GM21619 (cell line): ENCODE measurements around the gene TNS3.
A peak's percentile ranks its signal among the peaks of the same experiment; 100 is the strongest.

Experiments used
- ATAC-seq: cut with Tn5 transposase; IDR thresholded peaks from one replicate; pipeline ENCODE4 v1.9.1; 2021; ENCODE audit not compliant: unreplicated experiment

The TNS3 gene

DNA sequence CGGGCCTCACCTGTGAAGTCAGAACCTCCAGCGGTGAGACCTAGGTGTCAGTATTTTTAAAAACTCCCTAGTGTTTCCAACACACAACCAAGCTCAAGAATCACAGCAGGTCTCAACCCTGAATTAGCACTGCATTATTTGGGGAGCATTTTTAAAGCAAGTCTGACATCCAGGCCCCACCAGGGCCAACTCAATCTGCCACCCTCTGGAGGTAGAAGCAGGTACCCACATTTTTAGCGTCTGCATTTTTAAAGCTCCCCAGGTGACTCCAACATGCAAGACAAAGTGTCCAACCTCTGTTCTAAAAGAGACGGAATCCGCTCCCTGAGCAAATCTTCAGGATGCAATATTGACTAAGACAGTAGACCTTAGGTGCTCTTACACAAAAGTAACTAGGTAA, 225.7 kb downstream of the TNS3 start:
- ATAC-seq: no peak

DNA sequence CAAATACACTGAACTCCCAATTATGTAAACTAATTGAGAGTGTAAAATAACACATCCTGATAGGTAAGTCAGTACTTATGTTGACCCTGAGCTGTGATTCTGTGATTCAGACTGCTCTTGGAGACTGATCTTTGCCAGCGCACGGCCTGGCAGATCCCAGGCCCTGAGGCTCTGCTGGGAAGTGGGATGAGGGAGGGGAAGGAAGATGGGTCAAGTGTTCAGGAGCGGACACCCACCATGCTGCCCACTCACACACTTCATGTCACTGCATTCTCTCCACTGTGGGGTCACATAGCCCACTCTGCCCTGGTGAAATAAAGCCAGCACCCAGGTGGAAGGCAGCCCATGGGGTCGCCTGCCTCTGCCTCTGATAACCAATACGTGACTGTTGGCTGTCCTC, 226.2 kb downstream of the TNS3 start:
- no peak for ATAC-seq

DNA sequence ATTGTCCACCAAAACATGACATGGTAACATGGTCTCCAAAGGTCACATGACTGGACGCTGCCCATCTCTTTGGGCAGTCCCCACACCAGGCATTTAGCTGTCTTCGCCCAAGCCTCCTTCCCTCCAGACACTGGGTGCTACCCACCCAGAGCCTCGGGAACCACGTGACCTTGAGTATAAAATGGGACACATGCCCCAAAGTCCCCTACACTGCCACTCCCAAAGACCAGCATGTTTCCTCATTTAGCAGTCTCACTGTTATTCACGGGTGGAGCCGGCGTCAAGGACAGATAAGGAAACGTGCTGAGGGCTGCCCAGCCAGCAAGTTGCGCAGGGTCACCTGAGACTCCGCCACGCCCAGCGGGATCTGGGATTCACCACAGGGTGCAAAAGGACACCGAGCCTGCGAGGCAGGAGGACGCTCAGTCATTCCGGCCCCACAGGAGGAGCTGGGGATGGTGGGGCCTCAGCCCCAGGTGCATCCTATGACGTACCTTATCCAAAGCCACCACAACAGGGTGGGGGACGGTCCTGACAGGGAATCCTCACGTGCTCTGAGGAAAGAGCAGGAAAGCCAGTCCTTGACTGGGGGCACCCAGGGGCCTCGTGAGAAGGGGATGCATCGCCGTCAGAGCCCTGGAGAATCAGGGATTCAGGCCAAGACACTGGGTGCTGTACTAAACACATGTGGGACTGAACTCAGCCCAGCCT, 226.9 kb downstream of the TNS3 start:
- no peak for ATAC-seq

DNA sequence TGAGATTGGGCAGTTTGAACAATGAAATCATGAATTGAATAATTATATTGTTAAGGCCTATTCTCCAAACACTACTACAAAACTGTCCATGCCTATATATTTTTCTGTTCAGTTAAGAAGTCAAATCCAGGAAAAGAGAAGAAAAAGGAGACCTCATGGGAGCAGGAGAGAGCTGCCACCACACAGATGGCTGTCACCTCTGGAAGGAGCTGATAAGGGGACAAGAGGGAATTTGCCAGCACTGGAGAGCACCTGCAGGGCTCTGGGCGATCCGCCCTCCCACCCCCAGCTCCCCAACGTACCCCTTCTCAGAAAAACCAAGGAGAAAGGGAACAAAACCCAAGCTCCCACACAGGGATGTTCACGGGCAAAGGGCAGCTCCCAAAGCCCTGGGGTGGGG, 227.8 kb downstream of the TNS3 start:
- ATAC-seq: no peak

DNA sequence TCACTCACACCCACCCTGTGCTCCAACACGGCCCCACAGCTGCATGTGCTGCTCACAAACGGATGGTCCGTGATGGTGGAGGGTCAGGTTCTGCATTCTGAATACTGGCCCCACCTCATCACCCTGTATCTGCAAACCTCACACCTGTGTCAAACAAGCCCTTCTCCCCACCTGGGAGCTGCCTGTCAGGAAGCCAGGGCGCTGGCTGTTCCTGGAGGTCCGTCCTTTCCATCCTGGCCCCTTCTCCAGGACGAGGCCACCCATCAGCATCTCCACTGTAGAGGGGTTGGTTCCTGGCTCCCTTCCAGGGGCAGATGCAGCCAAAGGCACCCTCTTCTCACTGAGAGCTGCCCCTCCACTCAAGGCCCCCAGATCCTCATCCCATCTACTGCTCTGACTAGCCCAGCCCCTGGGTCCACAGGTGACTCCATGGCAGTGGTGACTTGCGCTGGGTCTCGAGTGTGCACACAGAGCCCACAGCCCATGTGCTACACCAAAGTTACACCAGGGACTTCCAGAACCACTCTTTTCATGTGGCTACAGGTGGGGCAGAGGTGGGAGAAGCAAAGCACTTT, 229.4 kb downstream of the TNS3 start:
- no peak for ATAC-seq

DNA sequence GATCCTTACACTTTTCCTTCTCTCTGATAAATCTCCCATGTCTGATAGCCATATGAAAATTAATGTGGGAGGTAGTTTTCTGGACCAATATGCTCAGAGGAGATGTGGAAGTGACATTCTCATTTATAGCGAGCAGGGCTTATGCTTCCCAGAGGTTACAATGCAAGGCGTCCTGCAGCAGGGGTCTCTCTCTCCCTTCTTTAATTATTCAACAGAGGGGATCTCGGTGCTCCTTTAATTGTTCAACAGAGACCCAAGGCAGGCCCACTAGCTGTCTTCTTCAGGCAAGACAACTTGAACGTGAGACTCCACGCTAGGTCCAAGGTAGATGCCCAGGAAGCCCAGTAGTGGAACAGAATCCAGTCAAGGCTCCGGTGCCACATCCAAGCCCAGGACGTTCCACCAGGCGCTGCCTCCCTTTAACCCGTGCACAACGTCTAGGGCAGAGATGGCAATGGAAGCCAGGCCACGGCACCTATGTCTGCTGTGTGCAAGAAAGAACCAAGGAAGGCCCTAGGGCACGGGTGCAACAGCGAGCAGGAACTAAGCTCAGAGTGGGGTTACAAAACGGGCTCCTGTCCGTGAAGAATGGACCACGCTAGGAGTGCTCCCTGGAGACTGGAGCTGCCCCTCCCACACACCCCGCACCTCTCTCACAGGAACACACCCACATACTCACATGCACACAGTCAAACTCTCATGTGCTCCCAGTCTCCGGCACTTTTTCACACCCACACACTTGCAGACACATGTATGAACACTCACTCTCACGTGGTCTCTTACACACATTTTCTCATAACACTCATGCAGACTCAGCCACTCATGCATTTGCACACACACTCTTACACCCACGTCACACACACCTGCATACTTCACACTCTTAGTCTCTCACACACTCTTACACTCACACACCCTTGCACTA, 230.4 kb downstream of the TNS3 start:
- no peak for ATAC-seq

DNA sequence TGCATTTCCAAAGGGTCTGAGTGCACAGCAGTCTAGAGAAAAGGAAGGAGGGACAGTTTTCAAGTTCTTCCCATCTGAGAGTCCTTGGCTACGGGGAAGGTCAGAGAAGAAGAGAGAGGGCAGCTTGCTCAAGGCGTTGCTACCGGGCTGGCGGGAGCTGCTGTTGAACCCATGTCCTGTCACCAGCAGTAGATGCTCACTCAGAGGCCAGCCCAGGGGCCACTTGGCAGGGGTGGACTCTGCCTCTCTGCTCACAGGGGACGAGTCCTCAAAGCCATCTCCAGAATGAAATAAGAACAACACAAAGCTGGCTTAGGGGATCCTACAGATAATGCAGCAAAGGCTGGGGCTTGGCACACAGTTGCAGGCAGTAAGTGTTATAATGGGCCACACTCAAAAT, 231.5 kb downstream of the TNS3 start:
- no peak for ATAC-seq

DNA sequence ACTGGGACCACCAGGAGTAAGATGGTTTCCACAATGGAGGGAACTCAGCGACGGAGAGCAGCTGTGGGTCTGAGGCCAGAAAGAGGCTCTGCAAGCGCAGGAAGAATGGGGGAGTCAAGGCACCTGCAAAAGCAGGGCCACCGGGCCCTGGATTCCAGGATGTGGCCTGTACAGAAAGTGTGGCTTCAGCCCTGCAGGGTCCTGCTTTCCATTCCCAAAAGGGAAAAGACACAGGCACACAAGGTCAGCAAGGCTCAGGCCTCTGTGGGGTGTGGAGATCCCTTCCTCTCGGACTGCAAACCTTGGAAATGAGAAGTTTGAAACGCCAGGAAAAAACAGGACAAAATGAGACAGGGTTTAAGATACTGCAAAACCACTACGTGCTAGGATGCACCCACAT, 232.5 kb downstream of the TNS3 start:
- ATAC-seq: no peak

DNA sequence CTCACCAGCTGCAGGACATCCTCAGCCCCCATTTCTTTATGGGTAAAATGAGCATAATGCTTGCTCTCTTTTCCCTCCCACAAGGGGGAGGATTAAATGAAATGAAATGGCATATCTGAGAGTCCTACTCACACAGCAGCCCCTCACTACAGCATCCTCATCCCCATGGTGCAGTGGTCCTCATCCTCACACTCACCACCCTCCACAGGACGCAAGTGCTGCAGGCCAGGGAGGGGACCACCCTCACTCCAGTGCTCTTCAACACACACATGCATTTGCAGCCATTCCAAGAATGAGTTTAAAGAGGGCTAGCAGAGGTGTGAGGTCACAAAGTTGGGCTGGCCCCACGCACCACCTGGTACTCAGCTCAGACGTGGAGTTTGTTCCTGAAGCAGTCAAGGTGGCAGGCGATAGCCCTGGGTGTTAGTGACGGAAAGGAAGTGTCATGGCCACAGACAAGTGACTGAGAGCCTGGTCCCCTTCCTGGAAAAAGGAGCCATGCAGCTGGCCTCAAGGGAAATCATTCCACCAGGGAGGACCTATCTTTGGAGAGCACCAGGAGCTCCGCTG, 234.0 kb downstream of the TNS3 start:
- ATAC-seq: no peak

DNA sequence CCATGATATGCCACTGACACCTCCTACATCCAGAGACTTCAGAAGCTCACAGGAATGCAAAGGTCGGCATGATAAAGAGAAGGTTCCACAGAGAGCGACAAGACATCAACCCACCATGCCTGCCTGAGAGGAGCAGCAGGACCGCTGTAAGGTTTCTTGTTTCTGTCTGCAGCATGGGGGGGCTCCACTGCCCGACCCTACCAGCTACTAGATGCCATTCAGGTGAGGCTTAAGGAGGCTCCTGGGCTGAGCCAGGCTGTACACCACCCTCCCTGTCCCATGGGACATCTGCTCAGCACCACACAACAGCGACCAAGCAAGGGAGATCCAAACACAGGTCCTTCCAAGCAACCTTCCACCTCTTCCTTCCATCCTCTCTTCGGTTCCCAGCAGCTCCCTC, 234.6 kb downstream of the TNS3 start:
- no peak for ATAC-seq

DNA sequence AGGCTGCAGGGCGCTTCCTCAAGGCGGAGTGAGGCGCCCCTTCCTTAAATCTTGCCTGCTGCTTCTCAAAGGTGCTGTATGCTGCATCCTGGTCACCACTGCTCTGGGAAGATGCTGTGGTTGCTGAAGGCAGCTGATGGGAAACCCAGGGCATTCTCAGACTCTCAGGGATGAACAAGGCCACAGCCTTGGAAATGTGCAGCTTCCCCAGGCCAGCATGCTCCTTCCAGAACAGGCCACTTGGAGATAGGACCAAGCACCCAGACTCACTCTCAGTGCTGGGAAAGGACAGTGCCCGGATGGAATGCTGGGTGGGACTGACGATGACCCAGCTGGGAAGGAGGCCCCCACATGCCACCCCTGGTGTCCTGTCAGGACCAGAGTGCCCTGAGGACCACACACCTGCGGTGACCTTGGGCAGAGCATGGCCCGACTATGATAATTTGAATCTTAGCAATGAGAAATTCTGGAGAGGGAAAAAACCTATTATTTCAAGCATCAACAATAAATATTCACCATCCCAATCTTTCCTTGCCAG, 235.5 kb downstream of the TNS3 start:
- ATAC-seq: no peak

DNA sequence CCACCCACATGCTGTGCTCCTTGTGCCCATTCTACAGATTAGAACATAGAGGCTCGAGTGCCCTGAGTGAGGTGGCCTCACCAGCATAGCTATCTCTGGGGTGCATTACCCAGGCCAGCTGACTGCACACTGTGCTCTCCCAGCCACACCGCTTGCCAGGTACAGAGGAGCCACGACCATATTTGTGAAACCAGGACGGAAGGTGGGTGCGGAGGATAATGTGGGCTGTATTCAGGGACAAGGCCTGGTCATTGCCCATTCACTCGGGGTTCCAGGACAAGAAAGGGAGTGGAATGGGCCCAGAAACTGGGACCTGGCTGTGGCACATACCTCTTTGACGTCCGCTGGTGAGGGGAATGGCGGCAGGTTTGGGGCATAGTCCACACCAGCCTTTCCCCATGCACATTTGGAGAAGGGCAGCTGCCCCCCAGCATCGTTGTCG, 236.0 kb downstream of the TNS3 start:
- no peak for ATAC-seq

DNA sequence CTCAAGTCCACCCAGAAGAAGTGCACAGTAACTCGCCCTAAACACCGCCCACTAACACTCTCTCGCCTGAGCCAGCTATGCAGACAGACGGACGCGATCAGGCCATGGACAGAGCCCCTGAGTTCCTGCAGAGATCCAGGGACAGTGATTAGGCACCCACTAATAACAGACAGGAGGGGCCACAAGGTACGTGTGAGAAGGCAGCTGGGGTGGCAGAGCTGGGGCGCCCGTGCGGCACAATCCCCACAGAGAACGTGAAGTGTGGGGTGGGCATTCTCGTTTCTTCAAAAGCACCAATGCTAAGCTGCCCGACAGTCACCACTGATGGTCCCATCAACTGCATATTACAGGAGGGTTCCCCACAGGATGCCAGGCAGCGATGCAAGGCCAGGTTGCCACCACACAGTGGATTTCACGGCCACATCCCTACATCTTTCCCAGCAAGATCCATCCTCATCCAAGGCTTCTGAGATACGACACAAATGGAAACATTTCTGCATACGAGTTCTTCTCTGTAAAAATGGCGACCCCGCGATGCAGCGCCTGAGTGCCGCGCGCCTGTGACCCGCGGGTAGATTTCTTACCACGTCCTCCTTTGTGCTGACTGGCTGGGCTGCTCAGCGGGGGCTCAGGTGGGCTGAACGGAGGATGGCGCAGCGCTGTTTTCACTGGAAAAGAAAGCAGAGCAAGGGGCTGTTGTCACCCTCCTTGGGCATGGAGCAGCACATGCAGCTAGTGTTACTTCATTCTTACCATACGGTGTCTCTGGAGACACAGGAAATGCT, 237.5 kb downstream of the TNS3 start:
- no peak for ATAC-seq

DNA sequence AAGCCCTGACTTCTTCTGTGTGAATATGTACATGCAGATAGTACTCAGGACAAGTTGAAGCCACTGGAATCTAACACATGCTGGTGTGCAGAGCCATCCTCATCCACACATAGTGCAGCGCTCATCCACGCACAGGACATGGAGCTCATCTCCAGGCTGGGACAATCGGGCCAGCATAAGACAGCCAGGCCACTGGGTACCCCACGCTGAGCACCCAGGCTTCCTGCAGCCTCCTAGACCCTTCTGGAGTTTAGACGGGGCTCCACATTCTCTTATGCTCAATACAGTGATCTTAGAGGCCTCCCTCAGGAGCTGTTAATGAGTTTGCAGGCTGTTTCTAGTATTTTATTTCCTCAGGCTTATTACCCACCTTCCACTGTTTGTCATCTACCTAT, 238.9 kb downstream of the TNS3 start:
- ATAC-seq: no peak

DNA sequence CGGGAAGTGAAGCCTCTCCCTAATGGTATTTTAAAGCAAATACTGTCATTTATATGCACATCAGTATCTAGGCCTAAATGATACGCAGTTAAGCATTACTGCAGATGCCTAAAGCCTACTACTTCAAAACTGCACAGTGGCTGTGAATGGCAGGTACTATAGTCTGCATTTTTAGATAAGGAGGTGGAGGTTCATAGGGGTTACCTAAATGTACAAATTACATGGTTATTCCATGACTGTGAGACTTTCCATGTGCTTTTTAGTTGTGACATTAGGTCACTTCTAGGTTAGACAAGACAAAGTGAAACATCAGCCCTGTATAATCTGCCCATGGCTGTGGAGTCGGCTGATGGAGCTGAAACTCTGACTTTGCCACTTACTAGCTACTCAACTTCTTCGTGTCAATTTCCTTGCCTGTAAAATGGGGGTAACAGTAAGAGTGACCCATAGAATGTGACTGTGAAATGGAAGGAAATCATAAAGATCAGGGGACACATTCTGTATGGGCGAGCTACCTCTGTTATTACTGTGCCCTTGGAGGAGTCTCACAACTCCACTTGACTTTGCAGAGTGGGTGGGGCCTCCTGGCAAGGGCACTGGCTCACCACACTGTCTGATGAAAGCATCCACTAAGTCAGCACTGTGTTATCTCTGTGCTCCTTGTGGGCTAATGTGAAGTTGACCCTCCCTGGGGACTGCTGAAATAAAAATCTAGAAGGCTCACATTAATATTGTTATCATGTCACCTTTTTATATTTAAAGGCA, 239.4 kb downstream of the TNS3 start:
- ATAC-seq: no peak

DNA sequence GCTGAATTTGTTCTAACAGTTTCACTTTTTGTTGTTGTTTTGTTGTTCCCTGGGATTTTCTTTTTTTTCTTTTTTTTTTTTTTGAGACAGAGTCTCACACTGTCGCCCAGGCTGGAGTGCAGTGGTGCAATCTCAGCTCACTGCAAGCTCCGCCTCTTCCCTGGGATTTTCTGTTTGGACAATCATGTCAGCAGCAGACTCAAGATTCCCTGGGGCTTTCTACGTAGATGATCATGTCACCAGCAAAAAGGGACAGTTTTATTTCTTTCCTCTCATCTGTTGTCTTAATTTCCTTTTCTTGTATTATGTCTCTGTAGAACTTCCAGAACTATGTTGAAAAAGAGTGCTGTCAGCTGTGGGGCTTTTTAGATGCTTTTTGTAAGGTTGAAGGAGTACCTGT, 241.4 kb downstream of the TNS3 start:
- ATAC-seq: no peak

DNA sequence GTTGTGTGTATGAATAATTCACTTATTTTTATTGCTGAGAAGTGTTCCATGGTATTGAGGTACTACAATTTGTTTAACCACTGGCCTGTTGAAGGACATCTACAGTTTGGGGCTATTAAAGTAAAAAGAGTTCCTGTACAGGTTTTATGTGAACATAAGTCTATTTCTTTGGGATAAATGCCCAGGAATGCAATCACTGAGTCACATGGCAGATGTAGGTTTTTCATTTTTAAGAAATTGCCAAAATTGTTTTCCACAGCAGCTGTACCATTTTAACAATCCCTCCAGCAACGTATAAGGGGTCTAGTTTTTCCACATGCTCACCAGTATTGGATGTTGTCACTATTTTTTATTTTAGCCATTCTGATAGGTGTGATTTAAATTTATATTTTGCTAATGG, 243.9 kb downstream of the TNS3 start:
- ATAC-seq: no peak

DNA sequence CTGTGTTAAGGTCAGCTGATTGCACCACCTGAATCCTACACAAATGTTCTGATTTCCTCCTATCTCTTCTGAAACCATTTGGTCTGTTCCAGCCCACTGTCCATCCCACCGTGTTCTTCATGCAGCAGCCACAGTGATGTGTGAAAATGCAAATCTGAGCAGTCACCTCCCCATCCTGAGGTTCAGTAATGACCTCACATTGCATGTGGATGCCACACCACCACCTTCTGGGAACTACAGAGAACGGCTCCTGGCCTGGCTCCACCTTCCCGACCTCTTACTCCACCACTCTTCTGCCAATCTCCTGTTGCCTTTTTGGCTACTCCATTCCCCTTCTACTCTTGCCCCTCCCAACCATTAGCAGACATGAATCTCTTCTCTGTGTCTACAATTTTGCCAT, 244.4 kb downstream of the TNS3 start:
- ATAC-seq: peak; percentile 89

DNA sequence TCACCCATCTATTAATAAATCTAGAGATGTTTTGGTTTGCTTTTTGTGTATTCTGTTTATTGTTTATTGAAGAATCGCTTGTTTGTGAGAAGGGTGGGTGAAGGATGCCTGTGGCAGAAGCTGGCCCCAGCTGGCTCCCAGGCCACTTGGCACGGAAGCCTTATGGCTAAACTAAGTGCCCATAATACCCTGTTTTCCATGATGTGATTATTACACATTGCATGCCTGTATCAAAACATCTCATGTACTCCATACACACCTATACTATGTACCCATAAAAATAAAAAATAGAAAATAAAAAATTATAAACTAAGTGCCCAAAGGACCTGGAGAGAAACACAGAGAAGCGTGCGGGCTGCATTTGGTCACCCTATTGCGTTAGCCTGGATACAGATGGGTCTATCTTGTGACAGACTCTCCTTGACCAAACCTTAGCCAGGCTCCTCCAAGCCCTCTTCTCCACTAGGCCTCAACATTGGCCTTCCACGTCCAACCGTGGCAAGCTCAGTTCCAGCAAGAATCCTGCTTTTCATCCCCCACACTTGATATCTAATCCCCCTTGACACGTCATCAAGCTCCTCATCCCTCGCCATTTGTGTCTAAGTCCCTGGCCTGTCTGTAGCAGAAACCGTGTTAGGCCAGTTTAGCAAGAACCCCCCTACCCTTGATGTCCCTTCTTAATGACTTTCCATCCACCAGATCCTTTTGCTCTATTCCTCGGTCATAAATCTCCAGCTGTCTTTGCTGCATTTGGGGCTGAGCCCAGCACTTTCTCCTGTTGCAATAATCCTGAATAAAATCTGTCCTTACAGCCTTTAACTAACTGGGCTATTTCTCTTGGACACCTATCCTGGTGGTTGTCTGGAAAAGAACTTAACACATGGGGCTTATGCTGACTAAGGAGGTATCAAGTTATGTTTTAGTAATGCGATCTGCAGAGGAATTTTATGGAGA, 245.2 kb downstream of the TNS3 start:
- ATAC-seq: no peak
